Measurements from ENCODE around the gene ANO2. TPM values are rescaled to one million over a fixed set of nuclear protein-coding genes. Genes with fewer than 3 reads are reported as not detected.

ANO2 gene
- total RNA-seq, 2 donors from 2014 or later: 6.7 to 18.5 TPM

GRCh38 chr12:5520037-5520436, 425.0 kb downstream of the ANO2 start:
- DNase-seq (ENCODE audit: low spot score) (no peak), ATAC-seq (ENCODE audit: insufficient number of reproducible peaks, low FRiP score, low read depth) (no peak)
- Histone ChIP-seq H3K4me3 (no peak overlapping the region), H3K36me3 (no peaks in the 10 kb centered on the region), H3K9me3 (no peaks in the 10 kb centered on the region), H3K27ac (no peak overlapping the region), H3K27me3 (replicated peaks; ENCODE audit: insufficient read depth) (no peaks in the 10 kb centered on the region), H3K4me1 (ENCODE audit: control insufficient read depth in 1 of 2, low read depth in 2 of 2) (no peaks in the 10 kb centered on the region)
- no peak for TF ChIP-seq CTCF (IDR thresholded peaks at IDR 0.05)

GRCh38 chr12:5518584-5519365, 426.3 kb downstream of the ANO2 start:
- H3K4me1 ChIP-seq (ENCODE audit: control insufficient read depth in 1 of 2, low read depth in 2 of 2): no peaks in the 10 kb centered on the region
- H3K9me3 ChIP-seq: no peaks in the 10 kb centered on the region
- no peaks in the 10 kb centered on the region for H3K27me3 ChIP-seq (replicated peaks; ENCODE audit: insufficient read depth)
- no peak for ATAC-seq (ENCODE audit: insufficient number of reproducible peaks, low FRiP score, low read depth)
- TF ChIP-seq CTCF (IDR thresholded peaks at IDR 0.05): no peak
- no peak for DNase-seq (ENCODE audit: low spot score)
- no peaks in the 10 kb centered on the region for H3K36me3 ChIP-seq
- no peak overlapping the region for H3K4me3 ChIP-seq
- H3K27ac ChIP-seq: no peak overlapping the region

DNA sequence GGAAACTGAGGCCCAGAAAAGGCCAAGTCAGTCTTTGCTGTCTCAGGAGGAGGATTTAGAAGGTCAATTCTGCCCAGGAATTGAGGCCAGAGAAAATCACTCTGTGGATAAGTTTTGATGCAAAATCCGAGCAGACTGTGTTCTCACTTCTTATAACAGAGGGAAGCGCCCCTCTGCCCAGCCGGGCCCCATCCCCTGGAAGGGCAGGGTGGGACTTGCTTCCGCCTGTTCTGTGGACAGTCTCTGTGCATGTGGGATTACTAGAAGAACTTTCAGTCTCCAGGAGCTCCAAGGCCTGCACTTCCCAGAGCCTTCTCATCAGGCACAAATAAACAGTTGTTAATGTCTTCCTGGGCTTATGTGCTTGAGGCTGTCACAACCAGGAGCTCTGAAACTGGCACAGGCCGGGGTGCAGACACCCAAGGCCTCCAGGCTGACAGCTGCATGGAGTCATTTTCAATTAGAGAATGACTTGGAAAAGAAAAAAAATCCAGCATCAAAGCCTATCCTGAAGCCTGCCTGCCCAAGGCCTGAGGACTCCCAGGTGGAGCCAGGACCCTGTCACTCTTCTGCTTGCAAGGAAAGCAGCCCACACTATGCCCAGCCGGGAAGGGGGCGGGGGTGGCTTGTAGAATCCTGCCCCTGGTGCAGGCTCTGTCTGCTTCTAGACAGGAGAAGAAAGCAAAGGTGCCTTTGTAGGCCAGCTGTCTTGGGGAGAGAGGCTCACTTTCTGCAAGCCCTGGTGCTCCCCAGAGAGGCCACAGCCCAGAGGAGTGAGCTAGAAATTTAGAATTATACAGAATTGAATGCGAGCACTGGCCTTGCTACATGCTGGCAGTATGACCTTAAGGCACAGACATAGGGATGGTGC, 428.5 kb downstream of the ANO2 start:
- no peak overlapping the region for H3K27ac ChIP-seq
- H3K4me1 ChIP-seq (ENCODE audit: control insufficient read depth in 1 of 2, low read depth in 2 of 2): no peaks in the 10 kb centered on the region
- H3K27me3 ChIP-seq (replicated peaks; ENCODE audit: insufficient read depth): no peaks in the 10 kb centered on the region
- H3K36me3 ChIP-seq: no peaks in the 10 kb centered on the region
- no peak for DNase-seq (ENCODE audit: low spot score)
- no peak for ATAC-seq (ENCODE audit: insufficient number of reproducible peaks, low FRiP score, low read depth)
- no peak overlapping the region for H3K4me3 ChIP-seq
- no peak for TF ChIP-seq CTCF (IDR thresholded peaks at IDR 0.05)
- no peaks in the 10 kb centered on the region for H3K9me3 ChIP-seq

DNA sequence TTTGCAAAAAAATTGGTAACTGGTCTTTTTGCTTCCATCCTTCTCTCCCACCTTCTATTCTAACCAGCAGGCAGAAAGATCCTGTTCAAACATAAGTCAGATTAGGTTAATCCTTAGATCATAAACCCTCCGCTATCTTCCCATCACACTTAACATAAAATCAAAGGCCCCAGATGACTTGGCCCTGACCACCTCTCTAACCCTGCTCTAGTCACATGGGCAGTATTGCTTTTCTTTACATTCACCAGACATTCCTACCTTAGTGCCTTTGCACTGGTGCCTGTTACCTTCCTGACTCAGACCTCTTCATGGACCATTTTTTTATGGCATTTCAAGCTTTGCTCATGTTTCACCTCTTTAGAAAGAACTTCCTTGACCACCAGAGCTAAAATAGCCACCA, 429.6 kb downstream of the ANO2 start:
- no peaks in the 10 kb centered on the region for H3K27me3 ChIP-seq (replicated peaks; ENCODE audit: insufficient read depth)
- DNase-seq (ENCODE audit: low spot score): no peak
- ATAC-seq (ENCODE audit: insufficient number of reproducible peaks, low FRiP score, low read depth): no peak
- no peak overlapping the region for H3K27ac ChIP-seq
- no peaks in the 10 kb centered on the region for H3K36me3 ChIP-seq
- H3K9me3 ChIP-seq: no peaks in the 10 kb centered on the region
- no peak for TF ChIP-seq CTCF (IDR thresholded peaks at IDR 0.05)
- peaks cover 0 to 5% of the 10 kb centered on the region in 2 donors for H3K4me1 ChIP-seq (ENCODE audit: control insufficient read depth in 1 of 2, low read depth in 2 of 2)
- no peak overlapping the region for H3K4me3 ChIP-seq

- Histone ChIP-seq H3K27ac (no peak overlapping the region), H3K36me3 (no peaks in the 10 kb centered on the region), H3K4me1 (ENCODE audit: control insufficient read depth in 1 of 2, low read depth in 2 of 2) (peaks cover 0 to 5% of the 10 kb centered on the region in 2 donors), H3K27me3 (replicated peaks; ENCODE audit: insufficient read depth) (no peaks in the 10 kb centered on the region), H3K4me3 (no peak overlapping the region), H3K9me3 (no peaks in the 10 kb centered on the region)
- TF ChIP-seq CTCF (IDR thresholded peaks at IDR 0.05): no peak
- DNase-seq (ENCODE audit: low spot score) (no peak), ATAC-seq (ENCODE audit: insufficient number of reproducible peaks, low FRiP score, low read depth) (no peak)
Measured at GRCh38 chr12:5514545-5514944, 430.5 kb downstream of the ANO2 start.

All from thoracic aorta (tissue), 2 donors.